NCI-H2081 treated with DMSO at 0.1 percent for 48 hours (cell line): ENCODE results near the gene ITGA2B.
"Not testable (repeated sequence)": the region's sequence is repeated elsewhere in the genome, so short reads cannot be mapped to it uniquely, and the experiment has no call there.

Experiments used
- DNase-seq: peaks from one replicate; lab custom pipeline; 2025; lab: John Stamatoyannopoulos, UW

ITGA2B gene

GRCh38 chr17:44389281-44389680 lies at the start of gene ITGA2B:
TSS of gene ITGA2B (minus strand) at chr17:44389649. CDS start at chr17:44389473, 176 bp downstream.
- no peak for DNase-seq

- no peak for DNase-seq
These were observed 49.7 kb upstream of the ITGA2B start for GRCh38 chr17:44439168-44439567.

- DNase-seq: no peak
These were observed 49.2 kb upstream of the ITGA2B start for GRCh38 chr17:44438636-44439035.

- no peak for DNase-seq
These were observed 46.9 kb upstream of the ITGA2B start for GRCh38 chr17:44436336-44436735.

- no peak for DNase-seq
These were observed 43.1 kb upstream of the ITGA2B start for GRCh38 chr17:44432254-44433157.

- DNase-seq: no peak
These were observed 35.5 kb upstream of the ITGA2B start for GRCh38 chr17:44424828-44425461.

GRCh38 chr17:44417553-44417952 lies 28.1 kb upstream of the ITGA2B start:
- DNase-seq: no peak

GRCh38 chr17:44416558-44417289 lies 27.3 kb upstream of the ITGA2B start:
- no peak for DNase-seq

GRCh38 chr17:44414394-44415155 lies 25.1 kb upstream of the ITGA2B start:
- DNase-seq: no peak

GRCh38 chr17:44409309-44410028 lies 20.0 kb upstream of the ITGA2B start:
- no peak for DNase-seq

GRCh38 chr17:44408786-44409185 lies 19.3 kb upstream of the ITGA2B start:
- no peak for DNase-seq

- no peak for DNase-seq
These were observed 13.2 kb upstream of the ITGA2B start for GRCh38 chr17:44402564-44403172.

- DNase-seq: no peak
These were observed 10.9 kb upstream of the ITGA2B start for GRCh38 chr17:44400226-44400847.

- no peak for DNase-seq
These were observed 9.5 kb upstream of the ITGA2B start for GRCh38 chr17:44398692-44399691.

- DNase-seq: no peak
These were observed 8.3 kb upstream of the ITGA2B start for GRCh38 chr17:44397479-44398440.

- DNase-seq: no peak
These were observed 7.5 kb upstream of the ITGA2B start for GRCh38 chr17:44396946-44397345.

GRCh38 chr17:44394833-44395232 lies 5.4 kb upstream of the ITGA2B start:
- no peak for DNase-seq

GRCh38 chr17:44394112-44394511 lies 4.7 kb upstream of the ITGA2B start:
- not testable (repeated sequence) for DNase-seq
